IMR-90 (cell line): Measurements from ENCODE around the gene HEATR5A. TPM values are rescaled to one million over a fixed set of nuclear protein-coding genes. Genes with fewer than 3 reads are reported as not detected.

Source experiments
- ATAC-seq: fragments of 200-7000 bp; cut with Tn5 transposase; 2 replicates; pipeline ENCODE4 v1.9.1; 2020; ENCODE audit warnings: low read depth, mild to moderate bottlenecking, moderate library complexity
- BruUV-seq: library from RNA; stranded (reverse); fragments of 400-500 nt; replicated peaks from 2 replicates; lab custom pipeline; 2021; lab: Mats Ljungman, UMichigan
- CTCF ChIA-PET: fragments of 300-600 bp; formaldehyde crosslinking; extraction: SDS; loops from one replicate; lab custom pipeline; 2021; ENCODE audit warnings: antibody characterized with exemption; lab: Yijun Ruan, JAX
- POLR2A ChIA-PET: fragments of 300-600 bp; sonication (Branson Sonifier 250); formaldehyde crosslinking; loops from one replicate; lab custom pipeline; 2022; ENCODE audit warnings: antibody characterized with exemption; ENCODE audit not compliant: unreplicated experiment; lab: Charles Lee
- DNase-seq: peaks from one replicate; pipeline ENCODE4 v3.0.0; 2013
- H2AFZ ChIP-seq: replicated peaks from 2 replicates; pipeline ENCODE3; 2013; ENCODE audit warnings: low read length, mild to moderate bottlenecking; ENCODE audit not compliant: poor library complexity
- H2AK5ac ChIP-seq: 2 replicates; pipeline ENCODE4 v1.6.1; 2013; ENCODE audit warnings: low read depth, low read length, inconsistent platforms
- H2AK9ac ChIP-seq: replicated peaks from 2 replicates; pipeline ENCODE3; 2013; ENCODE audit warnings: mild to moderate bottlenecking, low read depth, low read length, moderate library complexity; ENCODE audit not compliant: poor library complexity
- H2BK120ac ChIP-seq: 2 replicates; pipeline ENCODE4 v1.6.1; 2013; ENCODE audit warnings: low read depth, low read length, inconsistent platforms
- H2BK15ac ChIP-seq: 3 replicates; pipeline ENCODE4 v1.6.1; 2013; ENCODE audit warnings: low read depth, low read length, inconsistent platforms
- H2BK20ac ChIP-seq: 2 replicates; pipeline ENCODE4 v1.6.1; 2013; ENCODE audit warnings: low read depth, mild to moderate bottlenecking, inconsistent platforms, low read length, moderate library complexity
- H2BK5ac ChIP-seq: 2 replicates; pipeline ENCODE4 v1.6.1; 2013; ENCODE audit warnings: mild to moderate bottlenecking, low read depth, low read length, inconsistent platforms; ENCODE audit not compliant: poor library complexity, severe bottlenecking
- H3K14ac ChIP-seq: replicated peaks from 2 replicates; pipeline ENCODE4 v1.6.1; 2013; ENCODE audit warnings: low read depth, low read length, inconsistent platforms
- H3K18ac ChIP-seq: 2 replicates; pipeline ENCODE4 v1.6.1; 2013; ENCODE audit warnings: low read depth, low read length, control low read depth
- H3K23ac ChIP-seq: 2 replicates; pipeline ENCODE4 v1.6.1; 2013; ENCODE audit warnings: low read depth, low read length, inconsistent platforms
- H3K27ac ChIP-seq: 2 replicates; pipeline ENCODE4 v1.5.1; 2013; ENCODE audit warnings: mild to moderate bottlenecking, control low read depth, low read length; ENCODE audit not compliant: insufficient read depth
- H3K27me3 ChIP-seq: 2 replicates; pipeline ENCODE4 v1.6.1; 2013; ENCODE audit warnings: low read length; ENCODE audit not compliant: control insufficient read depth, insufficient read depth
- H3K36me3 ChIP-seq: 2 replicates; pipeline ENCODE4 v1.6.1; 2013; ENCODE audit warnings: low read length, mixed read lengths; ENCODE audit not compliant: control insufficient read depth, insufficient read depth
- H3K4ac ChIP-seq: 2 replicates; pipeline ENCODE4 v1.6.1; 2013; ENCODE audit warnings: low read depth, low read length, inconsistent platforms
- H3K4me1 ChIP-seq: 2 replicates; pipeline ENCODE4 v1.6.1; 2013; ENCODE audit warnings: low read length, mixed read lengths; ENCODE audit not compliant: control insufficient read depth, insufficient read depth
- H3K4me2 ChIP-seq: 2 replicates; pipeline ENCODE4 v1.6.1; 2013; ENCODE audit warnings: low read depth, mild to moderate bottlenecking, control low read depth, low read length, moderate library complexity
- H3K4me3 ChIP-seq: 2 replicates; pipeline ENCODE4 v1.5.1; 2013; ENCODE audit warnings: low read depth, mild to moderate bottlenecking, control low read depth, low read length, moderate library complexity; ENCODE audit not compliant: insufficient read depth
- H3K56ac ChIP-seq: 2 replicates; pipeline ENCODE4 v1.6.1; 2013; ENCODE audit warnings: low read length, inconsistent platforms; ENCODE audit not compliant: insufficient read depth; ENCODE audit errors: extremely low read depth
- H3K79me1 ChIP-seq, 2 experiments: 2 replicates each; pipeline ENCODE4 v1.6.1; 2013; ENCODE audit warnings: low read length in 2 of 2, inconsistent platforms in 1 of 2, low read depth in 1 of 2
- H3K9ac ChIP-seq: 2 replicates; pipeline ENCODE4 v1.6.1; 2013; ENCODE audit warnings: low read depth, low read length, control low read depth
- H3K9me1 ChIP-seq: 2 replicates; pipeline ENCODE4 v1.6.1; 2013; ENCODE audit warnings: low read length, inconsistent platforms; ENCODE audit not compliant: insufficient read depth
- H3K9me3 ChIP-seq: 2 replicates; pipeline ENCODE4 v1.6.1; 2013; ENCODE audit warnings: low read length; ENCODE audit not compliant: control insufficient read depth, insufficient read depth
- H4K20me1 ChIP-seq: 2 replicates; pipeline ENCODE4 v1.6.1; 2013; ENCODE audit warnings: low read length, inconsistent platforms; ENCODE audit not compliant: insufficient read depth
- H4K5ac ChIP-seq: 2 replicates; pipeline ENCODE4 v1.6.1; 2013; ENCODE audit warnings: mild to moderate bottlenecking, low read depth, low read length, control low read depth
- H4K8ac ChIP-seq, 2 experiments: 2 replicates each; pipeline ENCODE4 v1.6.1; 2013; ENCODE audit warnings: low read depth in 2 of 2, low read length in 2 of 2, control low read depth in 1 of 2, inconsistent platforms in 1 of 2
- H4K91ac ChIP-seq: 2 replicates; pipeline ENCODE4 v1.6.1; 2013; ENCODE audit warnings: low read depth, low read length, inconsistent platforms; ENCODE audit not compliant: insufficient read depth
- NFE2L2 ChIP-seq: fragments of 150-350 bp; IDR thresholded peaks from 2 replicates; pipeline ENCODE4 v1.6.1; 2016; ENCODE audit warnings: low read depth, mild to moderate bottlenecking, low read length
- SMC3 ChIP-seq: fragments of 150-350 bp; IDR thresholded peaks from 2 replicates; pipeline ENCODE4 v1.6.1; 2016; ENCODE audit warnings: low read depth, mild to moderate bottlenecking, antibody characterized with exemption, low read length, moderate library complexity
- WGBS, 2 experiments: methylation state at CpG; one replicate each; pipeline versions ENCODE4 v1.1.5 to v1.1.7; 2013; ENCODE audit warnings: missing lambda C conversion rate in 2 of 2; ENCODE audit not compliant: insufficient read length in 1 of 2; ENCODE audit errors: extremely low coverage in 2 of 2; 5-methylcytosine and 5-hydroxymethylcytosine counted together
- dilution Hi-C: fragments of 300-500 bp; cut with HindIII; formaldehyde crosslinking; loops from one replicate; pipeline ENCODE4 v1.14.3; 2018; ENCODE audit warnings: low sequenced_read_pairs; ENCODE audit not compliant: unreplicated experiment
- in situ Hi-C: fragments of 300-500 bp; cut with MboI; formaldehyde crosslinking; loops from 3 replicates; pipeline ENCODE4 v1.14.3; 2019; ENCODE audit warnings: low sequenced_read_pairs, inconsistent platforms, mixed read lengths
- intact Hi-C: fragments of 100-400 bp; cut with micrococcal nuclease; formaldehyde crosslinking; loops from 2 replicates; pipeline ENCODE4 v1.10.0; 2022
- polyA plus RNA-seq, 3 experiments: library from polyadenylated mRNA; depleted of rRNA; stranded (reverse); fragments of >200 nt; gene quantifications; 2 replicates each; pipeline ENCODE4 v1.2.3, GENCODE V29; 2012; ENCODE audit warnings: low replicate concordance in 1 of 3
- total RNA-seq: library from RNA; depleted of rRNA; stranded (reverse); fragments of >200 nt; gene quantifications from 2 replicates; pipeline ENCODE4 v1.2.3, GENCODE V29; 2012
- TF ChIP-seq, protein P1 (sequence below): fragments of 150-350 bp; IDR thresholded peaks from 2 replicates; pipeline ENCODE4 v1.6.1; 2017; ENCODE audit warnings: mild to moderate bottlenecking, antibody characterized with exemption, low read length, low read depth

Gene HEATR5A
- total and polyA plus RNA-seq, 2 of the 4 experiments (the other 2 are of a cell fraction): 14.0 to 48.9 TPM

DNA sequence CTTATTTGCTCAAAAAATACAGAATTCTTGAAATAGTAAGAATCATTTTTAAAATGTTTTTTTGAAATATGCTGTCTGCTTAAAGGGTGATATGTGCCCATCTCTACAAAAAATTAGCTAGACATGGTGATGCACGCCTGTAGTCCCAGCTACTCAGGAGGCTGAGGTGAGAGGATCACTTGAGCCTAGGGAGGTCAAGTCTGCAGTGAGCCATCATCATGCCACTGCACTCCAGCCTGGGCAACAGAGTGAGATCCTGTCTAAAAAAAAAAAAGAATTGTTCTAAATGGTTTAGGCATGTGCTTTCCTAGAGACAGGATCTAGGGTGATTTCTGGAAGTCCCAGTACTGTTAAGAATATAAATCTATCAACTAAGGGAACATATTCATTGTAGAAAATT, 137.2 kb downstream of the HEATR5A start:
- ATAC-seq (no peak), DNase-seq (no peak)
- Histone ChIP-seq H3K27ac (no peak overlapping the region), H3K27me3 (no peaks in the 10 kb centered on the region), H2BK15ac (no peak overlapping the region), H4K8ac (no peak overlapping the region), H3K9me1 (no peaks in the 10 kb centered on the region), H2AK5ac (no peak overlapping the region), H4K20me1 (no peaks in the 10 kb centered on the region), H3K79me1 (no peaks in the 10 kb centered on the region), H3K18ac (no peak overlapping the region), H3K4me1 (no peaks in the 10 kb centered on the region), H3K9me3 (peaks cover 2% of the 10 kb centered on the region; the same call in 1 of the 2 replicates), H3K4me3 (no peak overlapping the region), H2BK120ac (no peak overlapping the region), H3K23ac (no peak overlapping the region), H2BK5ac (no peak overlapping the region), H3K9ac (no peak overlapping the region), H3K4me2 (no peak overlapping the region), H3K14ac (no peak overlapping the region), H3K4ac (no peak overlapping the region), H4K5ac (no peak overlapping the region), H3K36me3 (no peaks in the 10 kb centered on the region), H2AFZ (no peak overlapping the region), H2BK20ac (no peak overlapping the region), H3K56ac (no peak overlapping the region), H2AK9ac (no peak overlapping the region), H4K91ac (no peak overlapping the region)
- dilution Hi-C loops: no loop called here
- intact Hi-C loops: no loop called here
- CTCF ChIA-PET: interaction anchor here (0.9 kb wide), 1 partner anchor 9 kb away, joined by 3 read pairs; no protein-coding TSS in a partner anchor
- TF ChIP-seq SMC3: no peak
- TF ChIP-seq NFE2L2: no peak
- TF ChIP-seq, protein P1, sequence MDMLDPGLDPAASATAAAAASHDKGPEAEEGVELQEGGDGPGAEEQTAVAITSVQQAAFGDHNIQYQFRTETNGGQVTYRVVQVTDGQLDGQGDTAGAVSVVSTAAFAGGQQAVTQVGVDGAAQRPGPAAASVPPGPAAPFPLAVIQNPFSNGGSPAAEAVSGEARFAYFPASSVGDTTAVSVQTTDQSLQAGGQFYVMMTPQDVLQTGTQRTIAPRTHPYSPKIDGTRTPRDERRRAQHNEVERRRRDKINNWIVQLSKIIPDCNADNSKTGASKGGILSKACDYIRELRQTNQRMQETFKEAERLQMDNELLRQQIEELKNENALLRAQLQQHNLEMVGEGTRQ: no peak
- in situ Hi-C loops: no loop called here
- no TSS peak for BruUV-seq
- POLR2A ChIA-PET: no interaction called here
- no CpG with 5 or more reads among the region's 1 CpG for WGBS, 2 experiments
